GM12873 (cell line): ENCODE results near the gene ANKRD23.

Source experiments
- CTCF ChIP-seq: IDR thresholded peaks from 2 replicates; pipeline ENCODE4 v1.5.1; 2012; ENCODE audit warnings: low read depth, mild to moderate bottlenecking, moderate library complexity, low read length, control low read depth; ENCODE audit not compliant: insufficient read depth; ENCODE audit errors: missing control alignments

The ANKRD23 gene

GRCh38 chr2:96808176-96808837, 35.5 kb downstream of the ANKRD23 start:
- no peak for TF ChIP-seq CTCF

- TF ChIP-seq CTCF, result no peak
Observed at GRCh38 chr2:96807127-96807471, 36.7 kb downstream of the ANKRD23 start.

GRCh38 chr2:96806468-96807126, 37.2 kb downstream of the ANKRD23 start:
- TF ChIP-seq CTCF, result no peak

GRCh38 chr2:96804986-96805385, 38.8 kb downstream of the ANKRD23 start:
- TF ChIP-seq CTCF, result no peak

GRCh38 chr2:96802721-96803120, 41.1 kb downstream of the ANKRD23 start:
- no peak for TF ChIP-seq CTCF

GRCh38 chr2:96801786-96802595, 41.8 kb downstream of the ANKRD23 start:
- TF ChIP-seq CTCF, result no peak
